ENCODE data around the gene ZFAND3. TPM values are rescaled to one million over a fixed set of nuclear protein-coding genes. Genes with fewer than 3 reads are reported as not detected.

The ZFAND3 gene
- total RNA-seq, 1 donor from 2014 or later = 92.6 TPM

DNA sequence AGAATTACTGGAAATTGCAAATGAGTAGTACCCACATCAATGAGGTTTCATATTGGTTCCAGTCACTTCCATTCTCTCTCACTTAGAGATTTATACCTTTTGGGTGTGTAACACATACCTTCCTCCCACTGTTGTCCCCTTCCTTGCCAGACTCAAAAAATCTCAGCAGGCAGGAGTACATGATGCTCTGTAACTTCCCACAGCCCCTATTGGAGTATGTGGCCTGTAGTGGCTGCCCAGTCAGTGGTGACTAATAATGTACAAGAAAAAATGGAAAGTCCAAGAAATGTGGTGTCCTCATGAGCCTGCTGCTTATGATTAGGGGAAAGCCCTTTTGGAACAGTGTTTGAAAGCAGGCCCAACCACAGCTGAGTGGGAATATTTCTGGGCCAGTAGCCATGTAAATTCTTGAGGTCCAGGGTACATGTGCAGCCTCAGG, 312.0 kb downstream of the ZFAND3 start:
- intact Hi-C loops (cut with DNase I) = no loop called here
- DNase-seq (ENCODE audit: low spot score) = no peak

- intact Hi-C loops (cut with DNase I) = no loop called here
- no peak for DNase-seq (ENCODE audit: low spot score)
Measured at GRCh38 chr6:38133932-38134703, 314.6 kb downstream of the ZFAND3 start.

GRCh38 chr6:38134704-38135088, 315.2 kb downstream of the ZFAND3 start:
- DNase-seq (ENCODE audit: low spot score) = no peak
- intact Hi-C loops (cut with DNase I) = no loop called here

GRCh38 chr6:38136547-38136946, 317.0 kb downstream of the ZFAND3 start:
- DNase-seq (ENCODE audit: low spot score) = no peak
- intact Hi-C loops (cut with DNase I) = no loop called here

DNA sequence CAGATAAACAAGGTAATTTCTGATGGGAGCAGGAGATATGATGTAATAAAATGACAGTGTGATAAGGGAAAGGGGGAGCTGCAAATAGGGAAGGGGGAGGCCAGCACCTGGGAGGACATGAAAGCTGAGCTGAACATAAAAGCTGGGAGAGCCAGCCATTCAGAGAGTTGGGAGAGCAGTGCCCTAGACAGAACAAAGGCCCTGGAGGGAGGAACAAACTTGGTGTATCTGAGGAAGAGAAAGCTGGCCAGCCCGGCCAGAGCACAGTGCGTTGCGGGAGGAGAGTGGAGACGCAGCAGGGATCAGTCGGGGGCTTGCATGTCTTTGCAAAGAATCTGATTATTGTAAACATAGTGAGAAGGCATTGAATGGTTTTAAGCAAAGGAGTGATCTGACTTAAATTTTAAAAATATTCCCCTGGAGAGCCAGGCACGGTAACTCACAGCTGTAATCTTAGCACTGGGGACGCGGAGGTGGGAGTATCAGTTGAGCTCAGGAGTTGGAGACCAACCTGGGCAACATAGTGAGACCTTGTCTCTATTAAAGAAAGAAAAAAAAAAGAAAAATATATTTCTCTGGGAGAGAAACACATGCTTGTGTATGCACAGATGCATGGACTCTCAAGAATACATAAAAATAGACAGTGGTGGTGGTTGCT, 318.2 kb downstream of the ZFAND3 start:
- no peak for DNase-seq (ENCODE audit: low spot score)
- intact Hi-C loops (cut with DNase I) = no loop called here

- intact Hi-C loops (cut with DNase I) = no loop called here
- DNase-seq (ENCODE audit: low spot score) = no peak
Measured at GRCh38 chr6:38138374-38138773, 318.8 kb downstream of the ZFAND3 start.

DNA sequence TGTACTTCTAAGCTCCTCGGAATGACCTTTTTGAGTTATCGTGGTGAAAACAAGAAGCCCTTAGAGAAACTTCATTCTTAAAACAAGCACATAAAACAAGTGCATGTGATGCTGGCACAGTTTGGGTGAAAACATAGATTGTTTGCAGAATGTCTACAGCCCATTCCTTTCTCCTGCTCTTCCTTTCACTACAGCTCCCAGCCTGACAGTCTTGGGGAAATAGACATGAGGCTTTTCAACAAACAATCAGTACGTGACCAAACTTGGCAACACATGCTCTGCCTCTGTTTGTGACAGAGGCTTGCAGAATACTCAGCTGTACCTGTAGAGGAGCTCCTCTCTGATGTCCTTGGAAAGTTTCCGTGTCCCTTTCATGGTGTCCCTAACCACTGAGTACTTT, 321.6 kb downstream of the ZFAND3 start:
- no peak for DNase-seq (ENCODE audit: low spot score)
- intact Hi-C loops (cut with DNase I) = no loop called here

GRCh38 chr6:38141716-38142115, 322.2 kb downstream of the ZFAND3 start:
- DNase-seq (ENCODE audit: low spot score) = no peak
- intact Hi-C loops (cut with DNase I) = no loop called here

DNA sequence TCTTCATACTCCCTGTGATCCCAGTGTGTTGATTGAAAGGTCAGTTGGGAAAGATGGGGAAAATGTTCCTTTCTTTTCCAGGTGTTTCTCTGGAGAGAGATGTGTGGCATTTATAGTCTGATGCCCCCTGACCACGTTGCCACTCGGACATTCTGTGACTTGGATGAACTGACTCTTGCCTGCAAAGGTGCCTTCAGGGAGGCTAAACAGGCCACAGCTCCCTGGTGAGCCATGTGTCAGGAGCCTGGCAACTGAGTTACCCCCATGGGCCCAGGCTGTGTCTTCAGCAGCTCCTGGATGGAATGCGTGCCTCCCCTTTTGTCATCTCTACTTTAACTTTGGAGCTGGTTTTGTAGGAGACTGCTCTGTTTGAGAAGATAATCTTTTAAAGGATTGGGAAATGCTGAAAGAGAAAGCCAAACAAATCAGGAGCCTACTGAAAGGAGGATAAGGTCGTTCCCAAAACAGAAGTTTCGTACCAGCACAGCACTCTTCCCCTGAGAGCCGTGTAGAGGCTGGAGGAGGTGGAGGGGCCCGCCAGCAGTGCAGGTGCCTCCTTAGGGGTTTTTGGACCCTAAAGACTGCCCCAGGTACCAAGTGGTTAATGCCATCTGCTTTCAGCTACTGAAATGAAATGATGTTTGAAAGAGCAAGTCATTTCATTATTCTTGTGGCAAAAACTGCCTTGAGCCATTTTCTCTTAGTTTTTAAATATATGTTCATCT, 322.8 kb downstream of the ZFAND3 start:
- intact Hi-C loops (cut with DNase I) = no loop called here

DNA sequence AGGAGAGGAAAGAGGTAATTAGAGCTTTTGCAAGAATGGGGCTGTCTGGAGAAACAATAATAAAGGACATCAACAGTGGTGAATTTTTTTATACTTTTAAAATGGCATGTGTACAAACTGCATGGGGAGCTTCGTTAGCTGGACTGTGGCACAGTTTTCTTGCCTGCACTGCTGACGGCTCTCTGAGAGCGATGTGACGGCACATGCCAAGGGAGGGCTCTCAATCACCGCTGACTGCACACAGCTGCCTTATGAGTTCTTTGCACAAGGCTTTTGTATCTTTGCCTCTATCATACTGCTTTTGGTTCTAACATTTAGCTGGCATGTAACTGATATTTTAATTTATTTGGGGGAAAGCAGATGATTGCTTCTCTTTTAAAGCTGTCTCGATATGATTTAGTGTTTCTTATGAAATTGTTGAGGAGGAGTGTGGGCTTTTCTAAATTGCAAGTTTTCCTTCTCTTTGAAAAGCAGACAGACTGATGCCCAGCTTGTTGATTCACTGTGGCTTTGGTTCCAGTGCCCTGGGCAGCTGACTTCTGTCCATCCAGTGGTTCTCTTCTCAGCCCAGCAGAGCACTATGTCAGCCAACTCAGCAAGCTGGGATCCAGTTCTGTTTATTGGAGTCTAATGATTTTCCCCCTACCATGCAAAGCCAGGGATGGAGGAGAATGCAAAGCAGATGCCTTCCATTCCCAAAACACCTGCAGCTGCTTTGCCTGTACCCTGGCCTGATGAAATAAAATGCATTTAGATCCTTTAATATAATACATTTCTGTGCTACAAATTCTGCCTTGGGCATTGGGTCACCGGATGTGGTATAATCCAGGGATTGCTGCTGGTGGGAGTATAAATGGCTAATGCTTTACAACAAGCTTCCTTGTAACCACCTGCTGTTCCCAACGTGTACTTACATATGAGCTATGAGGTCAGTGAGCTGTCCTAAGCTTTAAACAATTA, 323.9 kb downstream of the ZFAND3 start:
- no peak for DNase-seq (ENCODE audit: low spot score)
- intact Hi-C loops (cut with DNase I) = no loop called here

More for the DNA sequence above, 322.8 kb downstream of the ZFAND3 start:
- DNase-seq (ENCODE audit: low spot score) = no peak

DNA sequence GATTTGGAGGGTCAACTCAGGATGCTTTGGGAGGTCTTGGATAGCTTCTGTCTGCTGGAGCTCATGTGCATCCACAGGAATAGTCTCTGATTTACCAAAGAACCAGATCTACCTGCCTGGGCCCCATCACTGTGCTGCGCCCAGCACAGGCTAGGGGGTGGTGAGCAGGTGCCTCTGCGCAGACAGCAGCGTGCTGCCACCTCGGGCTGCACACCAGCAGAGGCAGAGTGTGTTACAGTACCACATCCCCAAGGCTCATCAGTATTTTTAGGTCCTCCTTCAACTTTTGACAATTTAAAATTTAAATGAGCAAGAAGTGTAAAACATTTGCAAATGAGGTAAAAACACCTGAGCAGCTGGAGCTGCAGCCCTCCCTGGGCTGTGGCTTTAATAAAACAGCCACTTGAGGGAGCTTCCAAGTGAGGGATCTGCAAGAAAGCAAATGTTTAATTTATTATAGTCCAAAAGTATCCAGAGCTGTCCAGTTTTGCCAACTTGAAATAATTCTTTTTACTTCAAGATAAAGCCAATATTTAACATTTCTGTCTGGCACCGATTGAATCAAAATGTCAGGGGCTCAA, 324.9 kb downstream of the ZFAND3 start:
- no peak for DNase-seq (ENCODE audit: low spot score)
- intact Hi-C loops (cut with DNase I) = no loop called here

- no peak for DNase-seq (ENCODE audit: low spot score)
- intact Hi-C loops (cut with DNase I) = no loop called here
Measured at GRCh38 chr6:38146021-38146733, 326.6 kb downstream of the ZFAND3 start.

DNA sequence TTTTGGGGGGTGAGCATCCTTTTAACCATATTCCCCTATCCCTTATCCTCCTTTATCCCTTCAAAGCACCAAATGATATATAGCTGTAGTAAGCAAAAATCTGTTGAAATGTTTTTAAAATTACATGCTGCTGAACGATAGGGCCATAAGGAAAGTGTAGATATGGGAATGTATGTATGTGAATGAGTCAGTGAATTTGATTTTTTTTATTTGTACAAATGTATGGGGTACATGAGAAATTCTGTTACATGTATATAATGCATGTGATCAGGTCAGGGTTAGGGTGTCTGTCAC, 327.2 kb downstream of the ZFAND3 start:
- DNase-seq (ENCODE audit: low spot score) = no peak
- intact Hi-C loops (cut with DNase I) = no loop called here

- intact Hi-C loops (cut with DNase I) = no loop called here
Measured at GRCh38 chr6:38148606-38149005, 329.1 kb downstream of the ZFAND3 start.

GRCh38 chr6:38149531-38149930, 330.0 kb downstream of the ZFAND3 start:
- intact Hi-C loops (cut with DNase I) = no loop called here

More at GRCh38 chr6:38148606-38149005, 329.1 kb downstream of the ZFAND3 start:
- no peak for DNase-seq (ENCODE audit: low spot score)

GRCh38 chr6:38150021-38150420, 330.5 kb downstream of the ZFAND3 start:
- intact Hi-C loops (cut with DNase I) = no loop called here
- no peak for DNase-seq (ENCODE audit: low spot score)

More at GRCh38 chr6:38149531-38149930, 330.0 kb downstream of the ZFAND3 start:
- no peak for DNase-seq (ENCODE audit: low spot score)

DNA sequence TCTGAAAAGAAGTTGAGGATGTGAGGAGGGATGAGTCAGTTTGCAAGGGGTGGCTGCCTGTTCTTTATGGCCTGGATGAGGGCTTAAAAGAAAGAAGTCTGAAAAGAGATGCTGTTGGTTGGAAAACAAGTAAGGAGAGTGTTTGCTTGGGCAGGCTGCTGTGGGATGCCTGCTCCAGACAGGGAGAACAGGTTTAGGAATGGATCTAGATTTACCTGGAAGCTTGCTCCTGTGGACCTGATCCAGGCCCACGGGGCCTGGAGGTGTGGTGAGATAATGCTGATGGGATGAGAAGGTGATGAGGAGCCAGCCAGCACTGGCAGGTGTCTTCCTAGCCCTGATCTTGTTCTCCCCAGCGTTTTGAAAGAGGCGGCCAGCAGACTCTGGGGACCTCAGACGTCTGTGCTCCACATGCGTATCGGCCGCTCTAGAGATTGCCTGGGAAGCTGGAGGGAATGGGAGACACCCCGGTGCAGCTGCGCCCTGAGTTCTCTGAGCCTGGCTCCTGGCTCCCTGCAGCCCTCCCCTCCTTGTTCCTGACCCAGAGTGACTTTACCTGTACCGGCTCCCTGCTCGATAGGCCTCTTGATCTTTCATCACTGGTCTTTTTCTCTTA, 331.3 kb downstream of the ZFAND3 start:
- DNase-seq (ENCODE audit: low spot score) = no peak
- intact Hi-C loops (cut with DNase I) = no loop called here

Data from cardiac septum (tissue), 1 donor.